ENCODE results near the gene PDZK1IP1.
"Not testable (repeated sequence)": the region's sequence is repeated elsewhere in the genome, so short reads cannot be mapped to it uniquely, and the experiment has no call there.

The PDZK1IP1 gene

DNA sequence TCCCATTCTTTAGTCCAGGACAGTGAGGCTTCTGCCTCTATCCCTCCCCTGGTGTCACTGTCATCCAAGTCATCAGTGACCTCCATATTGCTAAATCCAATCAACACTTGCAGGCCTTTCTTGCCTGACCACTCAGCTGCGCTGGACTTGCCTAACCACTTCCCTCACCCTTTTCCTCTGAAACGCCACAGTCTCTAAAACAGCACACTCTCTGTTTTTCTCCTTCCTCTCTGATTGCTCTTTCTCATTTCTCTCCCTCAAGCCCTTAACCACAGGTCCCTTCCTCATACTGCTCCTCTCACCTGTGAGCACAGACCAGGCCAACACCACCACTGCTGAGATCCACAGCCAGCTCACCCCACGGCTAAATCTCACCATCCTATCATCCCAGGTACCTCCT, 24.7 kb upstream of the PDZK1IP1 start:
- Mint-ChIP-seq H3K9me3 (no peaks in the 10 kb centered on the region), H3K27me3 (ENCODE audit: low read depth) (peaks cover 4% of the 10 kb centered on the region), H3K36me3 (ENCODE audit: low read depth) (no peaks in the 10 kb centered on the region), H3K4me3 (no peak overlapping the region), H3K4me1 (ENCODE audit: low read depth) (peaks cover 2% of the 10 kb centered on the region), H3K27ac (no peak overlapping the region)

DNA sequence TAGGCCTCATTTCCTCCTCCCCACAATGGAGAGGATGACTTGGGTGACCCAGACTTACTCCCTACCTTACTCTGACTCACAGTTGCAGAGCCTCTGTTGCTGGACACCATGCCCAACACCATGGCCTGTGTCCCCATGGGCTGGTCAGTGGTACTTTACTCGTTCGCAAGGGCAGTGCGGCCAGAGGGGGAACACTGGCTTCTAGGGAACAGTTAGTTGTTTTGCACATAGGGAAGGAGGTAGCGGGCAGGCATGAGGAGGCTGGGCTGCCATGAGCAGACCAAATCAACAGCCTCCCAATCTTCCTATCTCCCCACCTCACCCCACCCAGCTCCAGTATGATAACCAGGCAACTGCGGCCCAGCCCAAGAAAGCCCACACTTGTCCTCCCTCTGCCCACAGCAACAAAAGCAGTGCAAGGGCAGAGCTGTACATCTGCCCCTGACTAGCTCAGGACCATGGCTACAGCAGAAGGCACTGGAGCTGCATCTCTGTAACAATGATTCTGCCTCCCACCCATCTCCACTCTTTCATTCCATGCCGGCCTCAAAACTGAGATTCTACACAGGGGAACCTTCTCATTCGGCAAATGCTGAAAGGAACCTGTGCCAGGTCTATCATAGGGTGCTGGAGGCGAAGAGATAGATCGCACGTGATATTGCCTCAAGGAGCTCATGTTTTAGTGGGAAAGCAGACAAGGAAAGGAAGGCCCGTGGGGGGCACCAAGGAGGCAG, 23.6 kb upstream of the PDZK1IP1 start:
- Mint-ChIP-seq H3K4me3 (no peak overlapping the region), H3K4me1 (ENCODE audit: low read depth) (peaks cover 2% of the 10 kb centered on the region), H3K36me3 (ENCODE audit: low read depth) (no peaks in the 10 kb centered on the region), H3K27me3 (ENCODE audit: low read depth) (peaks cover 4% of the 10 kb centered on the region), H3K27ac (no peak overlapping the region), H3K9me3 (no peaks in the 10 kb centered on the region)

DNA sequence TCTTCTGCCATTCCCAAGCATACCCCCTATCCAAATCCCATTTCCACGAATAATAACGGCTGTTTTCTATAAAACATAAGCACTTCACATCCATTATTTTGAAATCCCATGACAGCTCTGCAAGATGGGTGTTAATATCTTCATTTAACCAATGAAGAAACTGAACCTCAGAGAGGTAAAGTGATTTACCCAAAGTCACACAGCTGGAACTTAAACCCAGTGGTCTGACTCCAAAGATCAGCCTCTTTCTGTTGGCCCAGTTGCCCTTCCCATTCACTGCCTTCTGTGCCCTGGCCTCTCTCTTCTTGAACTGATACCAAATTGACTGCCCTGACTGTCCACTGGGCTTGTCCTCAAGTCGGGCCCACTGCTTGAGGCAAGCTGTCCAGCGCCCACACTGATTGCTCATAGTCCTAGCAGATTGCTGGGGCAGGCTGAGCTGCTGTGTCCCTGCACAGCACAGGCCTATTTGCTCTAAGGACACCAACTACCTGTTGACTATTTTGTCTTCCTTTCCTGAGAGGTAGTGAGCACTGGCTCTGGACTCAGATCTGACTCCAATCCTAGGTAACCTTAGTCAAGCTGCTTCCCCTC, 22.9 kb upstream of the PDZK1IP1 start:
- peaks cover 2% of the 10 kb centered on the region for H3K4me1 Mint-ChIP-seq (ENCODE audit: low read depth)
- no peak overlapping the region for H3K27ac Mint-ChIP-seq
- no peaks in the 10 kb centered on the region for H3K36me3 Mint-ChIP-seq (ENCODE audit: low read depth)
- no peaks in the 10 kb centered on the region for H3K9me3 Mint-ChIP-seq
- H3K4me3 Mint-ChIP-seq: no peak overlapping the region
- H3K27me3 Mint-ChIP-seq (ENCODE audit: low read depth): peaks cover 4% of the 10 kb centered on the region

DNA sequence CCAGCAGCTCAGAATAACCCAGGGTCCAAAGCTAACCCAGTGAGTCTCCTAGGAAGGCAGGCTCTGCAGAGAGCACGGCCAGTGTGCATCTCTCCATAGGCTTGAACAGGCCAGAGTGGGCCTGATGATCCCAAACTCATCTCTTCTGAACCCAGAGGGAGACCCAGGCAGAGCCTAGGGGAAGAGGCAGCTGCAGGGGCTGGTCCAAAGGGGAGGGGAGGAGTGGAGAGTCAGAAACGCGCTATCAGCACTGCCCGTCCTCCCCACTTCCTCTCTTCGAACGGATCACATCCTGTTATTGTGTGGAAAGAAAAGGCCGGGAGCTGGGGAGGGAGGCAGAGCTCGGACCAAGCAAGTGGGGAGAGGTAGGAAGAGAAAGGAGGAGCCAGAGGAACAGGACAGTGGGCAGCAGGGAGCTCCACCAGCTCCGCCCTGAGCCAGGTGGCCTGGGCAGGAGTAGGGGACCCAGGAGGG, 22.0 kb upstream of the PDZK1IP1 start:
- Mint-ChIP-seq H3K27ac (no peak overlapping the region), H3K9me3 (no peaks in the 10 kb centered on the region), H3K36me3 (ENCODE audit: low read depth) (no peaks in the 10 kb centered on the region), H3K4me1 (ENCODE audit: low read depth) (peaks cover 2% of the 10 kb centered on the region), H3K27me3 (ENCODE audit: low read depth) (peaks cover 4% of the 10 kb centered on the region), H3K4me3 (no peak overlapping the region)

DNA sequence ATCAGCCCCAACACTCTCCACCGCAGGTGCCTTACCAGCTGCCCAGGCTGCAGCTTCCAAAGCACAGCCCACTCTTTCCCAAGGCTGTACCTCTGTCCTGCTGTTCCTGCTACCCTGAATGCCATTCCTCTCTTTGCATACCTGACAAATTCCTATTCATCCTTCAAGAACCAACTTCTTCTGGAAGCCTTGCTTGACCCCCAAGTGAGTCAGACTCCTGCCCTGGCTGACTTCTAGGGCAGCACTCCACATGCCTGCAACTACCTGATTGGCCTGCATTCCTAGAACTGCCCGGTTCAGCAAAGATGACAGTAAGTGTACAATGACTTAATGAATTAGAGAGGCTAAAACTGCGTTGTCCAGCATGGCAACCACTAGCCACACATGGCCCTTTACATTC, 20.8 kb upstream of the PDZK1IP1 start:
- H3K4me3 Mint-ChIP-seq: no peak overlapping the region
- H3K27ac Mint-ChIP-seq: no peak overlapping the region
- H3K27me3 Mint-ChIP-seq (ENCODE audit: low read depth): peaks cover 4% of the 10 kb centered on the region
- peaks cover 2% of the 10 kb centered on the region for H3K4me1 Mint-ChIP-seq (ENCODE audit: low read depth)
- H3K9me3 Mint-ChIP-seq: no peaks in the 10 kb centered on the region
- H3K36me3 Mint-ChIP-seq (ENCODE audit: low read depth): no peaks in the 10 kb centered on the region

DNA sequence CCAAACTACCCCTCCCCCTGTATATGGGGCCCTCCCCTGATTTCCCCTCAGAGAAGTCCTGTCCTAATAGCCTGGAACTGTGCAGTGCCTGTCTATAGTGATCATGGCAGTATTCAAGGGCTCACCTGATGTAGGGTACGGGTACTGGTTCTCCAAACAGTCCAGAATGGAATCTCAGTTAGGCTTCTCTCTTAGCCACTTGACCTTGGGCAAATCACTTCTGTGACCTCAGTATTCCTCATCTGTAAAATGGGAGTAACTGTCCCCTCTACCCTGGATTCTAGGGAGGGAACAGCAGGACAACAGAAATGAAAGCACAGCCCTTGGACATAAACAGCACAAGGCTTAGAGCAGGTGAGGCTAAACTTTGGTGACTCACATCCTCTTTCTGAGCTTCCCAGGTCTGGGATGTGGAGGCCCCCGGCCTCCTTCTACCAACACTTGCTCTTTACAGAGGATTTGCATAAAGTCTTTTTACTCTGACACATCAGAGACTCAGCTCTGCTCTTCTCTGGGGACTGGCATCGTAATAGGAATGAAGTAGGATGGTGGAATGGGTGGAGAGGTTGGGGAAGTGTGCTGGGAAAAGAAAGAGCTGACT, 20.0 kb upstream of the PDZK1IP1 start:
- no peak overlapping the region for H3K4me3 Mint-ChIP-seq
- H3K36me3 Mint-ChIP-seq (ENCODE audit: low read depth): no peaks in the 10 kb centered on the region

DNA sequence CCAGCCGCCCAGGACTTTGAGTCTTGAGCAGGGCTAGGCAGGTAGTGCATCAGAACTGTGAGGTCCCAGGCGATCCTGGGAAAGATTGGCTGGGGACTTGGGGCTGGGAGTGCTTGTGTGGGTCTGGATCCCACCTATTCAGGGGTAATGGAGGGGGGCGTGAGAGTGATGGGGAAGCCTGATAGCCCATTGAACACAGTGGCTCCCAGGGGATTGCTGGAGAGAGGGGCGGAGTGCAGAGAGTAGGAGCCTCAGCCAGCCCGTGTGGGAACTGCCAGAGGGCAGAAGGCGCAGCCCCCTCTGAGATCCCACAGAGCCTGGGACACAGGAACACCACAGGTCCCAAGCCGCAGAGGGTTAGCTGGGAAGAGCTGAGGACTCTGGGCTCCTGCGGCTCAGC, 19.3 kb upstream of the PDZK1IP1 start:
- peaks cover 2% of the 10 kb centered on the region for H3K4me1 Mint-ChIP-seq (ENCODE audit: low read depth)
- H3K4me3 Mint-ChIP-seq: no peak overlapping the region
- H3K27me3 Mint-ChIP-seq (ENCODE audit: low read depth): peaks cover 12% of the 10 kb centered on the region
- H3K27ac Mint-ChIP-seq: no peak overlapping the region
- no peaks in the 10 kb centered on the region for H3K9me3 Mint-ChIP-seq
- no peaks in the 10 kb centered on the region for H3K36me3 Mint-ChIP-seq (ENCODE audit: low read depth)

More for the DNA sequence above, 20.0 kb upstream of the PDZK1IP1 start:
- peaks cover 5% of the 10 kb centered on the region for H3K27me3 Mint-ChIP-seq (ENCODE audit: low read depth)
- H3K27ac Mint-ChIP-seq: no peak overlapping the region
- peaks cover 2% of the 10 kb centered on the region for H3K4me1 Mint-ChIP-seq (ENCODE audit: low read depth)
- no peaks in the 10 kb centered on the region for H3K9me3 Mint-ChIP-seq

DNA sequence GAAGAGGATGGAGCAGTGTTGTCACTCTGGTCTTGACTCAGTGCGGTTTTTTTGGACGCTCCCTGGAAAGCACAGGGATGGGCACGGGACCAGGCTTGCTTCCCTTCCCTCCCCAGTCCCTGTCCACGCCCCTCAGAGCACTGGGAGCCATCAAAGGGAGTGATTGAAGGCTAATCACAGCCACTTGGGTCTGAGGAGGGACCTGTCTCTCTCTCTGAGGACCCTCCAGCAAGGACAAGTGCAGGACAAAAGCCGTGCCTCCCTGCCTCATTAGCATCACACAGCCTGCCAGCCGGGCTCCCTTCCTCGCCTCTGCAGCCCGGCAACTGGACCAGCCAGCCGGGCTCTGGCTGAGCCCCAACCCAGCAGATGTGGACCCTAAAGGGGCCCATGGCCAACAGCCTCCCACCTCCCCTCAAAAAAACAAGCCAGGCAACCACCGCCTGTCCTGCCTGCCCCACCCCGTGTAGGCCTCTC, 18.6 kb upstream of the PDZK1IP1 start:
- Mint-ChIP-seq H3K27me3 (ENCODE audit: low read depth) (peaks cover 19% of the 10 kb centered on the region), H3K4me1 (ENCODE audit: low read depth) (peaks cover 2% of the 10 kb centered on the region), H3K4me3 (no peak overlapping the region), H3K27ac (no peak overlapping the region), H3K9me3 (no peaks in the 10 kb centered on the region), H3K36me3 (ENCODE audit: low read depth) (no peaks in the 10 kb centered on the region)

DNA sequence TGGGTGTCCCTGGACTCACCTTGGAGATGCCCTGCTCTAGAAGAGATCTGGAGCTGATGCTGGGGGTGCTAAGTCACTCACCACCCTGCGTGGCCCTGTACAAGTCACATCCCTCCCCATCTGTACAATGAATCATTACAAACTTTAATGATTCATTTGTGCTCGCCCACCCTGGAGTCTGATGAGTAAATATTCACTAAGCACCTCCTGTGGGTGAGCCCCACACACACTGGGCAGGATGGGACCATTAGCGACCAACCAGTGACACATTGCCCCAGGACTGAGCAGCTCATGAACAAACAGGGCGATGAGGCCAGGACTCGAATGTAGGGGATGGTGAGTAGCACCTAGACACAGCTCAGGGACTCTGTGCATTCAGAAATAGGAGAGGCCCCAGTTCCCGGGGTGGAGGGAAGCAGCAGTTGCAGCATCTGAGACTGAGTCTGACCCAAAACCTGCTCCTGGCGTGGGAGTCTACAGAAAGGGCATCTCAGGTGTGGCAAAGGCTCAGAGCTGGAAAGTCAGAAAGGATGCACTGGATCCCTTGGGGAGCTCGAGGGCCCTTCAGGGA, 18.1 kb upstream of the PDZK1IP1 start:
- no peak overlapping the region for H3K4me3 Mint-ChIP-seq
- peaks cover 23% of the 10 kb centered on the region for H3K27me3 Mint-ChIP-seq (ENCODE audit: low read depth)
- H3K4me1 Mint-ChIP-seq (ENCODE audit: low read depth): peaks cover 2% of the 10 kb centered on the region
- no peaks in the 10 kb centered on the region for H3K9me3 Mint-ChIP-seq
- H3K27ac Mint-ChIP-seq: no peak overlapping the region
- H3K36me3 Mint-ChIP-seq (ENCODE audit: low read depth): no peaks in the 10 kb centered on the region

DNA sequence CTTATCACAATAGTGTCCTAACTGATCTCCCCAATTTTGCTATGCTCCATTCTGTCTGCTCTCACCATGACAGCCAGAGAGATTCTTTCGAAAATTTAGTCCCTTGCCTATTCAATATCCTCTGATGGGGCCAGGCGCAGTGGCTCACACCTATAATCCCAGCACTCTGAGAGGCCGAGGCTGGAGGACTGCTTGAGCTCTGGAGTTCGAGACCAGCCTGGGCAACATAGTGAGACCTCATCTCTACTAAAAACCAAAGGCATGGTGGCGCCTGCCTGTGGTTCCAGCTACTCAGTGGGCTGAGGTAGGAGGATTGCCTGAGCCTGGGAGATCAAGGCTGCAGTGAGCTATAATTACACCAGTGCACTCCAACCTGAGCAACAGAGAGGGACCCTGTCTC, 16.1 kb upstream of the PDZK1IP1 start:
- Mint-ChIP-seq H3K27ac (no peak overlapping the region), H3K27me3 (ENCODE audit: low read depth) (peaks cover 31% of the 10 kb centered on the region)

DNA sequence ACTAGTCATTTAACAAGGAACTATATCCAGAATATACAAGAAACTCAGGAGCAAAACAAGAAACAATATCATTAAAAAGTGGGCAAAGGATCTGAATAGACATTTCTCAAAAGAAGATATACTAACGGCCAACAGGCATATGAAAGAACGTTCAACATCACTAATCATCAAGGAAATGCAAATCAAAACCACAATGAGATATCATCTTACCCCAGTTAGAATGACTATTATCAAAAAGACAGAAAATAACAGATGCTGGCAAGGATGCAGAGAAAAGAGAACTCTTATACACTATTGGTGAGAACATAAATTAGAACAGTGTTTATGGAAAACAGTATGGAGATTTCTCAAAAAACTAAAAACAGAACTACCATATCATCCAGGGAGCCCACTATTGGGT, 13.7 kb upstream of the PDZK1IP1 start:
- not testable (repeated sequence) for H3K27ac Mint-ChIP-seq; H3K9me3 Mint-ChIP-seq; H3K4me3 Mint-ChIP-seq; H3K4me1 Mint-ChIP-seq (ENCODE audit: low read depth); H3K36me3 Mint-ChIP-seq (ENCODE audit: low read depth)
- H3K27me3 Mint-ChIP-seq (ENCODE audit: low read depth): peaks cover 46% of the 10 kb centered on the region

More for the DNA sequence above, 16.1 kb upstream of the PDZK1IP1 start:
- Mint-ChIP-seq H3K9me3 (no peaks in the 10 kb centered on the region), H3K4me1 (ENCODE audit: low read depth) (no peaks in the 10 kb centered on the region), H3K36me3 (ENCODE audit: low read depth) (no peaks in the 10 kb centered on the region), H3K4me3 (no peak overlapping the region)

DNA sequence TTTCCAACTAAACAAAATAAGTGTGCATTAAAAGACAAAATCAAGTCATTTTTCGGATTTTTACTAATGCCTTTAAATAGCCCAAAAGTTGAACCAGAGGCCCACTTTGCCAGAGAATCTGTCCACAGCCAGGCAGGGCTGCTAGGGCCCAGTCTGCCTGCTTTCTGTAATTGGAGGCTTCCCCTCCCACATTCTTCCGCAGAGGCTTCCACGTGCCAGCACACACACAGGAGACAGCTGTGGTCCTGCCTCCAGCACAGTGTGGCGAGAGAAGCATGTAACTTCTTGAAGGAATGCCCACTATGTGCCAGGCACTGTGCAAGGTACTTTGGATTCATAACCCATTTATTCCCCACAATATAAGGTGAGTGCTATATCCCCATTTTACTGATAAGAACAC, 11.3 kb upstream of the PDZK1IP1 start:
- no peaks in the 10 kb centered on the region for H3K4me1 Mint-ChIP-seq (ENCODE audit: low read depth)
- no peak overlapping the region for H3K4me3 Mint-ChIP-seq
- H3K27ac Mint-ChIP-seq: no peak overlapping the region
- H3K9me3 Mint-ChIP-seq: no peaks in the 10 kb centered on the region
- H3K36me3 Mint-ChIP-seq (ENCODE audit: low read depth): no peaks in the 10 kb centered on the region
- peaks cover 43% of the 10 kb centered on the region for H3K27me3 Mint-ChIP-seq (ENCODE audit: low read depth)

DNA sequence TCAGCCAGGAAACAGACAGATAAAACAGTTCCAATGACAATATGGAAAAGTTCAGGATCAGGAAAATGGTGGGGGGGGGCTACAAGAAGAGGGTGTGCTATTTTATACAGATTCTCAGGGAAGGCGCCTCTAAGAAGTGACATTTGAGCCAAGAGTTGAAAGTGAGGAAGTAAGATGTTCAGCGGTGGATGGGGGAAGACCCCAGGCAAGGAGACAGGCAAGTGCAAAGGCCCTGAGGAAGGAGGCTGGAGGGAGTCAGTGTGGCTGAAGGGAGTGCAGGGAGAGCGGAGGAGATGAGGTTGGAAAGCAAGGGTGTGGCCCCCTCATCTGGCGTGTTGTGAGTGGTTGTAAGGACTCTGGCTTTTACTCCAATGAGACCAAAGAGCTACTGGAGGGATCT, 8.4 kb upstream of the PDZK1IP1 start:
- H3K36me3 Mint-ChIP-seq (ENCODE audit: low read depth): no peaks in the 10 kb centered on the region
- no peak overlapping the region for H3K27ac Mint-ChIP-seq
- no peak overlapping the region for H3K4me3 Mint-ChIP-seq
- peaks cover 31% of the 10 kb centered on the region for H3K27me3 Mint-ChIP-seq (ENCODE audit: low read depth)
- no peaks in the 10 kb centered on the region for H3K4me1 Mint-ChIP-seq (ENCODE audit: low read depth)
- no peaks in the 10 kb centered on the region for H3K9me3 Mint-ChIP-seq

DNA sequence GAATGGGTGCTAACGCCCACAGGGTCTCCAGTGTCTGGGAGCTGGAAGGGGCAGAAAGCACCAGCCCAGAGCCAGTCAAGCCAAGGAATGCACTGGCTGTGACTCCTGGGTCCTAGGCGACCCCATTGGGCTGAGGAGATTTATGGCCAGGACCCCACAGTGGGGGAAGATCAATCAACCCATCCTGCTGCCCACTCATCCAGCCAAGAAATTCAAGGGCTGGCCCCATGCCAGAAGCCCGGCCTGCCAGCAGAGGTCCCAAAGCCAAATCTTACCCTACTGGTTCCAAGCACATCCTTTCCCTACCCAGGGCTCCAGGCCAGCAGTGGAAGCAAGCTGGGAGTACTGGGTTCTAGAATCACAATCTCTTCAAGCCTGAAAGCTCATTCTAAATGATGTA, 6.8 kb upstream of the PDZK1IP1 start:
- Mint-ChIP-seq H3K27ac (no peak overlapping the region), H3K4me1 (ENCODE audit: low read depth) (peaks cover 2% of the 10 kb centered on the region), H3K9me3 (no peaks in the 10 kb centered on the region), H3K27me3 (ENCODE audit: low read depth) (peaks cover 28% of the 10 kb centered on the region), H3K4me3 (no peak overlapping the region), H3K36me3 (ENCODE audit: low read depth) (no peaks in the 10 kb centered on the region)

DNA sequence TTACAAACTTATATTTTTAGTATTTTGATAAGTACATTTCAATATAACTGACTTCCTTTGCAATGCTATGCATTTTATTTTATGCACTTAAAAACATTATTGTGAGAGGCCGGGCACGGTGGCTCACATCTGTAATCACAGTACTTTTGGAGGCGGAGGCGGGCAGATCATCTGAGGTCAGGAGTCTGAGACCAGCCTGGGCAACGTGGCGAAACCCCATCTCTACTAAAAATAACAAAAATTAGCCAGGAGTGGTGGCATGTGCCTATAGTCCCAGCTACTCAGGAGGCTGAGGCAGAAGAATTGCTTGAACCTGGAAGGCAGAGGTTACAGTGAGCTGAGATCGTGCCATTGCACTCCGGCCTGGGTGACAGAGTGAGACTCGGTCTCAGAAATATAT, 6.1 kb upstream of the PDZK1IP1 start:
- not testable (repeated sequence) for H3K4me1 Mint-ChIP-seq (ENCODE audit: low read depth); H3K27ac Mint-ChIP-seq; H3K9me3 Mint-ChIP-seq; H3K36me3 Mint-ChIP-seq (ENCODE audit: low read depth); H3K4me3 Mint-ChIP-seq
- peaks cover 22% of the 10 kb centered on the region for H3K27me3 Mint-ChIP-seq (ENCODE audit: low read depth)
